GM18498 (cell line): ENCODE data around the gene NUDT16L1.

Source experiments
- ATAC-seq: cut with Tn5 transposase; IDR thresholded peaks from one replicate; pipeline ENCODE4 v1.9.1; 2021; ENCODE audit warnings: mild to moderate bottlenecking, moderate library complexity; ENCODE audit not compliant: unreplicated experiment

NUDT16L1 gene

GRCh38 chr16:4693956-4694641 is 737 bp downstream of the NUDT16L1 start:
- peak; percentile 15 for ATAC-seq

- no peak for ATAC-seq
These were observed 1.5 kb downstream of the NUDT16L1 start for GRCh38 chr16:4694642-4695451.

- ATAC-seq, result no peak
These were observed 2.3 kb downstream of the NUDT16L1 start for GRCh38 chr16:4695473-4696171.

GRCh38 chr16:4696172-4696904 is 3.0 kb downstream of the NUDT16L1 start:
- no peak for ATAC-seq

GRCh38 chr16:4696905-4697847 is 3.8 kb downstream of the NUDT16L1 start:
- ATAC-seq, result no peak

GRCh38 chr16:4697848-4698291 is 4.5 kb downstream of the NUDT16L1 start:
- ATAC-seq, result no peak

- ATAC-seq, result no peak
These were observed 5.1 kb downstream of the NUDT16L1 start for GRCh38 chr16:4698321-4699045.

- ATAC-seq, result no peak
These were observed 5.7 kb downstream of the NUDT16L1 start for GRCh38 chr16:4699046-4699556.

GRCh38 chr16:4700380-4700996 is 7.1 kb downstream of the NUDT16L1 start:
- no peak for ATAC-seq

- ATAC-seq, result no peak
These were observed 7.8 kb downstream of the NUDT16L1 start for GRCh38 chr16:4700997-4701743.

- no peak for ATAC-seq
These were observed 8.6 kb downstream of the NUDT16L1 start for GRCh38 chr16:4701791-4702465.

GRCh38 chr16:4702466-4702808 is 9.1 kb downstream of the NUDT16L1 start:
- no peak for ATAC-seq

GRCh38 chr16:4703906-4704305 is 10.5 kb downstream of the NUDT16L1 start:
- ATAC-seq, result no peak

GRCh38 chr16:4704491-4704890 is 11.1 kb downstream of the NUDT16L1 start:
- no peak for ATAC-seq

- ATAC-seq, result no peak
These were observed 11.6 kb downstream of the NUDT16L1 start for GRCh38 chr16:4704913-4705312.

GRCh38 chr16:4706871-4707270 is 13.5 kb downstream of the NUDT16L1 start:
- ATAC-seq, result no peak

GRCh38 chr16:4709481-4709880 is 16.1 kb downstream of the NUDT16L1 start:
- no peak for ATAC-seq
